Measurements from ENCODE around the gene GLRA3. TPM values are rescaled to one million over a fixed set of nuclear protein-coding genes. Genes with fewer than 3 reads are reported as not detected.
"Not testable (repeated sequence)": the region's sequence is repeated elsewhere in the genome, so short reads cannot be mapped to it uniquely, and the experiment has no call there.

The GLRA3 gene
- total and polyA plus RNA-seq, 11 donors = 0.02 TPM; not detected in 10

DNA sequence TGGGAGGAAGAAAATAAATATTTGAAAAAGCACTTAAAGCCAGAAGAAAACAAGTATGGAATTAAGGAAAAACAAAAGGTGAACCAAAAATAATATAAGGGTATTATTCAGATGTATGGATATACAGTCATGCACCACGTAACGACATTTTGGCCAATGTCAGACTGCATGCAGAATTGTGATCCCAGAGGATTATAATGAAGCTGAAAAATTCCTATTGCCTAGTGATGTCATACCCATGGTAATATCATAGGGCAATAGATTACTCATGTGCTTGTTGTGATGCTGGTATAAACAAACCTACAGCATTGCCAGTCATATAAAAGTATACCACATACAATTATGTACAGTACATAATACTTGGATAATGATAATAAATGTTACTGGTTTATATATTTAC, 20.9 kb downstream of the GLRA3 start:
- H3K36me3 ChIP-seq = no peaks in the 10 kb centered on the region
- WGBS, 4 donors = 74 to 86% (median 79%) methylated on average over 2 of the region's 2 CpGs
- no peak overlapping the region for H3K4me3 ChIP-seq
- no peak for TF ChIP-seq POLR2A (IDR thresholded peaks at IDR 0.05)
- TF ChIP-seq, protein P1, sequence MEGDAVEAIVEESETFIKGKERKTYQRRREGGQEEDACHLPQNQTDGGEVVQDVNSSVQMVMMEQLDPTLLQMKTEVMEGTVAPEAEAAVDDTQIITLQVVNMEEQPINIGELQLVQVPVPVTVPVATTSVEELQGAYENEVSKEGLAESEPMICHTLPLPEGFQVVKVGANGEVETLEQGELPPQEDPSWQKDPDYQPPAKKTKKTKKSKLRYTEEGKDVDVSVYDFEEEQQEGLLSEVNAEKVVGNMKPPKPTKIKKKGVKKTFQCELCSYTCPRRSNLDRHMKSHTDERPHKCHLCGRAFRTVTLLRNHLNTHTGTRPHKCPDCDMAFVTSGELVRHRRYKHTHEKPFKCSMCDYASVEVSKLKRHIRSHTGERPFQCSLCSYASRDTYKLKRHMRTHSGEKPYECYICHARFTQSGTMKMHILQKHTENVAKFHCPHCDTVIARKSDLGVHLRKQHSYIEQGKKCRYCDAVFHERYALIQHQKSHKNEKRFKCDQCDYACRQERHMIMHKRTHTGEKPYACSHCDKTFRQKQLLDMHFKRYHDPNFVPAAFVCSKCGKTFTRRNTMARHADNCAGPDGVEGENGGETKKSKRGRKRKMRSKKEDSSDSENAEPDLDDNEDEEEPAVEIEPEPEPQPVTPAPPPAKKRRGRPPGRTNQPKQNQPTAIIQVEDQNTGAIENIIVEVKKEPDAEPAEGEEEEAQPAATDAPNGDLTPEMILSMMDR (IDR thresholded peaks at IDR 0.05) = no peak
- H3K4me1 ChIP-seq = no peaks in the 10 kb centered on the region
- intact Hi-C loops (cut with DNase I) = no loop called here
- peaks cover 0 to 5% (median 0%) of the 10 kb centered on the region in 12 donors for H3K9me3 ChIP-seq
- no peak for ATAC-seq
- no peak for DNase-seq
- H3K27ac ChIP-seq = no peak overlapping the region
- no peaks in the 10 kb centered on the region for H3K27me3 ChIP-seq

DNA sequence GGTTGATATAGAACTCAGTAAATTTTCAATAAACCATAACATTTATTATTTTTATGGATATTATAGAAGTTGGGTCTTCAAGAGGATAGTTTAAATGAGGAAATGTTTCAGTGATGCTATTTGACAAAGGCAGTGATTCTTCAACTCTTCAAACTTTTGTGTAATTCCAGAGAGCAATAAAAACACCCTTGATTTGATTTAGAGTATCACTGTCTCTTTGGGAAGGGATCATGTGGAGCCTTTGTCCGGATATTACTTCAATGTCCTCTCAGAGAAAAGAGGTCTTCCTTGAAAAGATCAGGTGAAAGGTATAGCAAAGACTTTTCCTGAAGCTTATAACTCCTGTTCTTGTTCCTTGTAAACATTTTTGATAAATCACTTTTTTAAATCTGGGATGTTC, 23.3 kb downstream of the GLRA3 start:
- Histone ChIP-seq H3K4me3 (no peak overlapping the region), H3K27me3 (no peaks in the 10 kb centered on the region), H3K36me3 (no peaks in the 10 kb centered on the region), H3K27ac (no peak overlapping the region), H3K9me3 (peaks cover 0 to 7% (median 0%) of the 10 kb centered on the region in 12 donors), H3K4me1 (no peaks in the 10 kb centered on the region)
- WGBS, 4 donors = 82 to 98% (median 84%) methylated on average over 1 of the region's 1 CpG
- intact Hi-C loops (cut with DNase I) = no loop called here
- DNase-seq (no peak), ATAC-seq (no peak)
- no peak for TF ChIP-seq POLR2A (IDR thresholded peaks at IDR 0.05)
- TF ChIP-seq, protein P1 (IDR thresholded peaks at IDR 0.05) = no peak

DNA sequence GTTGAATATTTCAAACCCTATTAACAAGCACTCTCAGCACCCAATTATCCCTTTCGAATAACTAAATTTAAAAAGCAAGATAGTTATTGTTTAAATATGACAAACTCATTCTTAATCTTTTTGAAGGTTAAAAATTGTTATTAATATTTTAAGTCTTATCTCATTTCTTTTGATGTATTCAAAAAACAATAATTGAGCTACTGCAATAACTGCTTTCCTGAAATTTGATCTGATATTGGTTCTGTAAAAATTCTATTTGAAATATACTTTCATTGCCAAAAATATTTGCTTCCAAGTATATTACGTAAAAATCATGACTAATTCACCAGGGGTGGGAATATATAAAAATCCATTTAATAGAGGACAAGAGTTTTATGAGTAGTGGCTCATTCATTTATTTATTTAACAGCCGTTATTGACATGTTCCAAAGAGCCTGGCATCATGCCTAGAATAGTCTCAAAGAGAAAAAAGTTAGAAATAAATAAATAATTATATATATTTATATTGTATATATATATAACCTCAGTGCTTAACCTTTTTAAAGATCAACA, 34.4 kb downstream of the GLRA3 start:
- intact Hi-C loops (cut with DNase I) = no loop called here
- no peak overlapping the region for H3K4me3 ChIP-seq
- no peaks in the 10 kb centered on the region for H3K4me1 ChIP-seq
- no peak for ATAC-seq
- H3K36me3 ChIP-seq = no peaks in the 10 kb centered on the region
- WGBS, 4 donors = 61 to 65% (median 62%) methylated on average over 3 of the region's 3 CpGs
- no peak for TF ChIP-seq POLR2A (IDR thresholded peaks at IDR 0.05)
- no peaks in the 10 kb centered on the region for H3K27me3 ChIP-seq
- peaks cover 0 to 5% (median 0%) of the 10 kb centered on the region in 12 donors for H3K9me3 ChIP-seq
- no peak overlapping the region for H3K27ac ChIP-seq
- no peak for DNase-seq

DNA sequence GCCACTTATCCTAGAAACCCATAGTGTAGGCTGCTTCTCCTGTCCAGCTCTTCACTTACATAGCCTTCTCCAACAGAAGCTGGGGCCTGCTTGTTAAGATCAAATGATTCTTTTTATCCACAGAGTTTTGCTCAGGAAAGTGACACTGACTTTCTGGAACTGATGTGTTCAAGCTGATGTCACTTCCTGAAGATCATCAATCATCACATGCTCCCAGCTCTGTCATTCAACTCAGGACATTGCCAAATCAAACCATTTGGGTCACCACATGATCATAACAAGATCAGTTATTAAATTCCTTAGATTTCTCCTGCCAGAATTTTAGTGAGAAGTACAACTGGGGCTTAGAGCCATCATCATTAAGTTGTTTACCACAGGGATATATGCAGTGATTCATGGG, 39.4 kb downstream of the GLRA3 start:
- ATAC-seq = no peak
- no peak for TF ChIP-seq POLR2A (IDR thresholded peaks at IDR 0.05)
- TF ChIP-seq, protein P1 (IDR thresholded peaks at IDR 0.05) = no peak

DNA sequence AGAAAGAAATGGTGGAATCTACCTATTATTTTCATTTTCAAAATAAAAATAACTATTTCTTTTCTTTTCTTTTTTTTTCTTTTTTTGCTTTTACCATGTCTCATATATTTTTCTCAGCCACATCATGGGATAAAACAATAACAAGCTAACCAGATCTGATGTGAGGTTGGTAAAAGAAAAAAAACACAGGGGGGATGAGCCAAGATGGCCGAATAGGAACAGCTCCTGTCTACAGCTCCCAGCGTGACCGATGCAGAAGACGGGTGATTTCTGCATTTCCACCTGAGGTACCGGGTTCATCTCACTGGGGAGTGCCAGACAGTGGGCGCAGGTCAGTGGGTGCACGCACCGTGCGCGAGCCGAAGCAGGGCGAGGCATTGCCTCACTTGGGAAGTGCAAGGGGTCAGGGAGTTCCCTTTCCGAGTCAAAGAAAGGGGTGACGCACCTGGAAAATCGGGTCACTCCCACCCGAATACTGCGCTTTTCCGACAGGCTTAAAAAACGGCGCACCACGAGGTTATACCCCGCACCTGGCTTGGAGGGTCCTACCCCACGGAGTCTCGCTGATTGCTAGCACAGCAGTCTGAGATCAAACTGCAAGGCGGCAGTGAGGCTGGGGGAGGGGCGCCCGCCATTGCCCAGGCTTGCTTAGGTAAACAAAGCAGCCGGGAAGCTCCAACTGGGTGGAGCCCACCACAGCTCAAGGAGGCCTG, 50.6 kb downstream of the GLRA3 start:
- DNase-seq; H3K9me3 ChIP-seq; H3K36me3 ChIP-seq; H3K27ac ChIP-seq; ATAC-seq; H3K27me3 ChIP-seq; intact Hi-C loops (cut with DNase I); H3K4me3 ChIP-seq; H3K4me1 ChIP-seq: not testable (repeated sequence)
- WGBS, 4 donors = 89 to 94% (median 92%) methylated on average over 12 to 25 of the region's 28 CpGs

More for the DNA sequence above, 39.4 kb downstream of the GLRA3 start:
- H3K4me3 ChIP-seq = no peak overlapping the region
- no peaks in the 10 kb centered on the region for H3K27me3 ChIP-seq
- no peaks in the 10 kb centered on the region for H3K9me3 ChIP-seq
- no peaks in the 10 kb centered on the region for H3K36me3 ChIP-seq
- intact Hi-C loops (cut with DNase I) = no loop called here
- no peak overlapping the region for H3K27ac ChIP-seq
- H3K4me1 ChIP-seq = no peaks in the 10 kb centered on the region
- DNase-seq = no peak
